PFSK-1 (cell line): ENCODE measurements around the gene RPP25L.

Source experiments
- FOXP2 ChIP-seq: optimal IDR thresholded peaks from 2 replicates; pipeline ENCODE3; 2011; ENCODE audit warnings: borderline replicate concordance, control low read depth, inconsistent platforms; ENCODE audit not compliant: insufficient read depth; ENCODE audit errors: extremely low read length, extremely low read depth
- POLR2AphosphoS5 ChIP-seq: IDR thresholded peaks from 2 replicates; pipeline ENCODE4 v1.6.1; 2012; ENCODE audit warnings: low read depth, mild to moderate bottlenecking, control low read depth, low read length, moderate library complexity
- SIN3A ChIP-seq: IDR thresholded peaks from 2 replicates; pipeline ENCODE4 v1.6.1; 2012; ENCODE audit warnings: mild to moderate bottlenecking, low read length, moderate library complexity, borderline replicate concordance; ENCODE audit not compliant: insufficient read depth
- TAF1 ChIP-seq: IDR thresholded peaks from 2 replicates; pipeline ENCODE4 v1.6.1; 2012; ENCODE audit warnings: low read length, control low read depth, borderline replicate concordance; ENCODE audit not compliant: insufficient read depth
- TF ChIP-seq, protein P1 (sequence below), 2 experiments: IDR thresholded peaks; 2 replicates each; pipeline versions ENCODE4 v1.6.1 to v1.8.0; 2011 to 2012; ENCODE audit warnings: low read depth in 2 of 2, low read length in 2 of 2, control low read depth in 1 of 2, inconsistent platforms in 1 of 2, mild to moderate bottlenecking in 1 of 2, moderate library complexity in 1 of 2; ENCODE audit not compliant: insufficient read depth in 1 of 2

DNA sequence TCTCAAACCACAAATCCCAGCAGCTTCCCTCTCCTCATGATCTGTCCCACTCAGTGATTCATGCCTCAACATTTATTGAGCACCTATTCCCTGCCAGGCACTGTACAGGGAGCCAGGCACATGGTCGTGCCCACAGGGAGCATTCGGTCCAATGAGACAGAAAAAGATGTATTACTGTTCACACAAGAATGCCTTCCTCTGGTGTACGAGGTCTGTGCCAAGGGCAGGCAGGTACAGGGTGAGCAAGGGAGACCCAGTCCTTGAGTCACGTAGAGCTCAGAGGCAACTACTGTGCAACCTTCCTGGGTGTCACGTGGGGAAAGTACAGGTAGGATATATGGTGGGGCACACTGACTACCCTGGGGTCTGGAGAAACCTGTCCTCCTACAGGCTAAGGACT is 26.9 kb downstream of the RPP25L start:
- TF ChIP-seq TAF1: no peak
- TF ChIP-seq, protein P1, sequence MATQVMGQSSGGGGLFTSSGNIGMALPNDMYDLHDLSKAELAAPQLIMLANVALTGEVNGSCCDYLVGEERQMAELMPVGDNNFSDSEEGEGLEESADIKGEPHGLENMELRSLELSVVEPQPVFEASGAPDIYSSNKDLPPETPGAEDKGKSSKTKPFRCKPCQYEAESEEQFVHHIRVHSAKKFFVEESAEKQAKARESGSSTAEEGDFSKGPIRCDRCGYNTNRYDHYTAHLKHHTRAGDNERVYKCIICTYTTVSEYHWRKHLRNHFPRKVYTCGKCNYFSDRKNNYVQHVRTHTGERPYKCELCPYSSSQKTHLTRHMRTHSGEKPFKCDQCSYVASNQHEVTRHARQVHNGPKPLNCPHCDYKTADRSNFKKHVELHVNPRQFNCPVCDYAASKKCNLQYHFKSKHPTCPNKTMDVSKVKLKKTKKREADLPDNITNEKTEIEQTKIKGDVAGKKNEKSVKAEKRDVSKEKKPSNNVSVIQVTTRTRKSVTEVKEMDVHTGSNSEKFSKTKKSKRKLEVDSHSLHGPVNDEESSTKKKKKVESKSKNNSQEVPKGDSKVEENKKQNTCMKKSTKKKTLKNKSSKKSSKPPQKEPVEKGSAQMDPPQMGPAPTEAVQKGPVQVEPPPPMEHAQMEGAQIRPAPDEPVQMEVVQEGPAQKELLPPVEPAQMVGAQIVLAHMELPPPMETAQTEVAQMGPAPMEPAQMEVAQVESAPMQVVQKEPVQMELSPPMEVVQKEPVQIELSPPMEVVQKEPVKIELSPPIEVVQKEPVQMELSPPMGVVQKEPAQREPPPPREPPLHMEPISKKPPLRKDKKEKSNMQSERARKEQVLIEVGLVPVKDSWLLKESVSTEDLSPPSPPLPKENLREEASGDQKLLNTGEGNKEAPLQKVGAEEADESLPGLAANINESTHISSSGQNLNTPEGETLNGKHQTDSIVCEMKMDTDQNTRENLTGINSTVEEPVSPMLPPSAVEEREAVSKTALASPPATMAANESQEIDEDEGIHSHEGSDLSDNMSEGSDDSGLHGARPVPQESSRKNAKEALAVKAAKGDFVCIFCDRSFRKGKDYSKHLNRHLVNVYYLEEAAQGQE (IDR thresholded peaks at IDR 0.05; ENCODE audit: insufficient read depth in 1 of 2, low read depth in 2 of 2, low read length in 2 of 2): no peak
- TF ChIP-seq POLR2AphosphoS5: no peak
- TF ChIP-seq SIN3A: no peak
- no peak for TF ChIP-seq FOXP2
